DND-41 (cell line): ENCODE data around the gene NFKBIZ.

Source experiments
- EZH2 ChIP-seq: IDR thresholded peaks from 3 replicates; pipeline ENCODE4 v1.6.1; 2012; ENCODE audit warnings: borderline replicate concordance, low read depth, mild to moderate bottlenecking, moderate library complexity, low read length, inconsistent platforms; ENCODE audit not compliant: severe bottlenecking
- TF ChIP-seq, protein P1 (sequence below): IDR thresholded peaks from 2 replicates; pipeline ENCODE4 v1.5.1; 2012; ENCODE audit warnings: borderline replicate concordance, low read length, moderate library complexity, mild to moderate bottlenecking; ENCODE audit not compliant: poor library complexity, severe bottlenecking; ENCODE audit errors: extremely low read depth

DNA sequence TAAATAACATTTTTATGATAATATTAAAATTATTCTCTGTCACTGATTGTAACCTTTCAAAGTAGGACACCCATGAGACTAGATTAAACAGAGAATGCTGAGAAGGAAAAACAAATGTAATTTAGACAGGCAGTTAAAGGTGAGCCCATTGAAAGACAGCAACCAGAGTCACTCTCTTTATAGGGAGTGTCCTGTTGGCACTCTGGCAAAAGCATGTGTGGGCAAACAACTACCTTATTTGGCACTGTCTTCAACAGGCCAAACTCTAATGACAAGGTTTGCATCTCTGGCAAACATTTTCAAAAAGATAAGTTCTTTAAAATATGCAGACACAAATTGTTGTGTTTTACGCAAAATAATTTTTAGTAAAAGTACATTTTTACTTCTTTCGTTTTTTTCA, 29.8 kb downstream of the NFKBIZ start:
- TF ChIP-seq, protein P1, sequence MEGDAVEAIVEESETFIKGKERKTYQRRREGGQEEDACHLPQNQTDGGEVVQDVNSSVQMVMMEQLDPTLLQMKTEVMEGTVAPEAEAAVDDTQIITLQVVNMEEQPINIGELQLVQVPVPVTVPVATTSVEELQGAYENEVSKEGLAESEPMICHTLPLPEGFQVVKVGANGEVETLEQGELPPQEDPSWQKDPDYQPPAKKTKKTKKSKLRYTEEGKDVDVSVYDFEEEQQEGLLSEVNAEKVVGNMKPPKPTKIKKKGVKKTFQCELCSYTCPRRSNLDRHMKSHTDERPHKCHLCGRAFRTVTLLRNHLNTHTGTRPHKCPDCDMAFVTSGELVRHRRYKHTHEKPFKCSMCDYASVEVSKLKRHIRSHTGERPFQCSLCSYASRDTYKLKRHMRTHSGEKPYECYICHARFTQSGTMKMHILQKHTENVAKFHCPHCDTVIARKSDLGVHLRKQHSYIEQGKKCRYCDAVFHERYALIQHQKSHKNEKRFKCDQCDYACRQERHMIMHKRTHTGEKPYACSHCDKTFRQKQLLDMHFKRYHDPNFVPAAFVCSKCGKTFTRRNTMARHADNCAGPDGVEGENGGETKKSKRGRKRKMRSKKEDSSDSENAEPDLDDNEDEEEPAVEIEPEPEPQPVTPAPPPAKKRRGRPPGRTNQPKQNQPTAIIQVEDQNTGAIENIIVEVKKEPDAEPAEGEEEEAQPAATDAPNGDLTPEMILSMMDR, result no peak
- no peak for TF ChIP-seq EZH2
